Measurements from ENCODE around the gene SPCS1.

- TF ChIP-seq CTCF (IDR thresholded peaks at IDR 0.05; ENCODE audit: low read depth, low read length) (no peak), EZH2phosphoT487 (IDR thresholded peaks at IDR 0.05; ENCODE audit: low read depth) (no peak)
These were observed 9.9 kb downstream of the SPCS1 start for GRCh38 chr3:52715714-52716305.

Measured in OCI-LY3 (cell line).